ENCODE results near the gene CISD1. TPM values are rescaled to one million over a fixed set of nuclear protein-coding genes. Genes with fewer than 3 reads are reported as not detected.

CISD1 gene
- total and polyA plus RNA-seq, 9 of the 15 experiments (the other 6 are each of a cell fraction or from before 2014, with no cell fraction given), result 35.8 to 342 (median 118) TPM

DNA sequence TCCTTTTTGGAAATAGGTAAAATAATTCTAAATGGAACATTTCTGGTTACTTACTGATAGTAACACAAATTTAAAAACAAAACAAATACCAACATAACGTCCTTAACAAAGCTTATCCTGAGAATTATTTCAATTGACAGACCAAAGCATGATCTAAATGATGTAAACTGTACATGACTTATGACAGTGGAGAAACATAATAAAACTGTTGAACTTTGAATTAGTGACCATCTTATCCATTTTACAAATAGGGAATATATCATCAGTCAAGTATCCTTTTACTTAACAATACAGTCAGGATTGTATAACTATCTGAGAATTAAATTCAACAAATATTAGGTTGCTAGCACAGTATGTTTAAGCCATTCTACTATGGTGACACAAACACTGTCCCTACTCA is 3.7 kb upstream of the CISD1 start:
- peak overlapping the region; percentile 85; the same call in 2 of the 3 replicates for H3K27ac ChIP-seq (ENCODE audit: extremely low read depth, low read depth, low read length)
- WGBS (ENCODE audit: insufficient coverage, low coverage, missing lambda C conversion rate), result 0% methylated on average over 1 of the region's 1 CpG
- intact Hi-C loops (cut with micrococcal nuclease), result loop anchor here (5.0 kb wide), 2 partner anchors 88 to 1903 kb away; partner anchors contain the start of gene ZWINT

More for the DNA sequence above, 3.7 kb upstream of the CISD1 start:
- Histone ChIP-seq H2AFZ (ENCODE audit: low read depth, low read length) (peak overlapping the region; percentile 35; the same call in 1 of the 2 replicates), H3K9me3 (replicated peaks; ENCODE audit: control insufficient read depth, insufficient read depth, low read depth, low read length) (no peaks in the 10 kb centered on the region), H3K79me2 (ENCODE audit: control insufficient read depth, insufficient read depth, low read length) (peaks cover 69% of the 10 kb centered on the region), H3K4me1 (replicated peaks in 1 of 2; ENCODE audit: control insufficient read depth in 2 of 2, insufficient read depth in 2 of 2, low read length in 2 of 2) (peaks cover 7 to 16% of the 10 kb centered on the region in 2 experiments; a peak in 3 of 5 replicates), H3K4me3 (peak overlapping the region; percentile 71; the same call in 1 of the 2 replicates), H4K20me1 (replicated peaks; ENCODE audit: control insufficient read depth, insufficient read depth, low read length) (no peaks in the 10 kb centered on the region), H3K9me1 (ENCODE audit: control insufficient read depth, insufficient read depth, low read length) (no peaks in the 10 kb centered on the region), H3K4me2 (ENCODE audit: insufficient read depth, low read length) (peak overlapping the region; percentile 95), H3K36me3 (ENCODE audit: control insufficient read depth, insufficient read depth, low read length) (no peaks in the 10 kb centered on the region), H3K27me3 (ENCODE audit: control insufficient read depth in 2 of 2, insufficient read depth in 2 of 2, low read length in 2 of 2) (no peaks in the 10 kb centered on the region), H3K9ac (ENCODE audit: insufficient read depth in 1 of 2, low read depth in 2 of 2, low read length in 2 of 2) (peak overlapping the region in 1 of 2 experiments; percentile 58; a peak in 3 of 4 replicates)
- peak; percentile 46; the same call in 1 of the 2 replicates for TF ChIP-seq NFRKB (IDR thresholded peaks at IDR 0.05; ENCODE audit: low read depth)
- TF ChIP-seq, protein P1, sequence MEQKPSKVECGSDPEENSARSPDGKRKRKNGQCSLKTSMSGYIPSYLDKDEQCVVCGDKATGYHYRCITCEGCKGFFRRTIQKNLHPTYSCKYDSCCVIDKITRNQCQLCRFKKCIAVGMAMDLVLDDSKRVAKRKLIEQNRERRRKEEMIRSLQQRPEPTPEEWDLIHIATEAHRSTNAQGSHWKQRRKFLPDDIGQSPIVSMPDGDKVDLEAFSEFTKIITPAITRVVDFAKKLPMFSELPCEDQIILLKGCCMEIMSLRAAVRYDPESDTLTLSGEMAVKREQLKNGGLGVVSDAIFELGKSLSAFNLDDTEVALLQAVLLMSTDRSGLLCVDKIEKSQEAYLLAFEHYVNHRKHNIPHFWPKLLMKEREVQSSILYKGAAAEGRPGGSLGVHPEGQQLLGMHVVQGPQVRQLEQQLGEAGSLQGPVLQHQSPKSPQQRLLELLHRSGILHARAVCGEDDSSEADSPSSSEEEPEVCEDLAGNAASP (IDR thresholded peaks at IDR 0.05), result no peak
- ChIA-PET POLR2A (interaction anchor here (1.0 kb wide), 1 partner anchor 9 kb away, joined by 3 read pairs; no protein-coding TSS in a partner anchor), CTCF (ENCODE audit: low intra/inter-chr PET ratio) (no interaction called here)
- no peak for DNase-seq (ENCODE audit: extremely low read depth in 1 of 4, low spot score in 3 of 4)
- FAIRE-seq, result no peak
- in situ Hi-C loops (cut with MboI), result no loop called here
- BruUV-seq (replicated peaks), result no TSS peak
- no peak for ATAC-seq
